SK-N-SH (cell line): Measurements from ENCODE around the gene MTUS2.

Source experiments
- CHD2 ChIP-seq: fragments of 150-350 bp; IDR thresholded peaks from 2 replicates; pipeline ENCODE4 v1.6.1; 2018; ENCODE audit warnings: low read length; ENCODE audit not compliant: partially characterized antibody
- EZH2phosphoT487 ChIP-seq: fragments of 200-600 bp; sonication (generic); IDR thresholded peaks from 2 replicates; pipeline ENCODE4 v1.6.1; 2017; ENCODE audit warnings: low read depth, mixed run types, mild to moderate bottlenecking, antibody characterized with exemption, moderate library complexity, borderline replicate concordance
- FOSL2 ChIP-seq: IDR thresholded peaks from 2 replicates; pipeline ENCODE4 v1.4.0; 2012; ENCODE audit warnings: low read depth, mild to moderate bottlenecking, moderate library complexity, borderline replicate concordance
- MEF2A ChIP-seq: IDR thresholded peaks from 2 replicates; pipeline ENCODE4 v1.4.0; 2012; ENCODE audit warnings: low read depth, borderline replicate concordance
- MXI1 ChIP-seq: IDR thresholded peaks from 2 replicates; pipeline ENCODE4 v1.6.1; 2012; ENCODE audit warnings: mild to moderate bottlenecking, low read depth, low read length, improper control_type of control experiment
- NFIC ChIP-seq: IDR thresholded peaks from 2 replicates; pipeline ENCODE4 v1.4.0; 2012; ENCODE audit warnings: borderline replicate concordance
- TF ChIP-seq, protein P1 (sequence below): fragments of 150-350 bp; IDR thresholded peaks from 2 replicates; pipeline ENCODE4 v1.6.1; 2017; ENCODE audit warnings: antibody characterized with exemption, low read length, low read depth, borderline replicate concordance
- TF ChIP-seq, protein P2 (sequence below): fragments of 200-600 bp; sonication (generic); IDR thresholded peaks from 2 replicates; pipeline ENCODE4 v1.6.1; 2017; ENCODE audit warnings: antibody characterized with exemption, mild to moderate bottlenecking, moderate library complexity
- TF ChIP-seq, protein P3 (sequence below): IDR thresholded peaks from 2 replicates; pipeline ENCODE4 v1.6.1; 2012; ENCODE audit warnings: mild to moderate bottlenecking, low read depth, low read length, moderate library complexity

DNA sequence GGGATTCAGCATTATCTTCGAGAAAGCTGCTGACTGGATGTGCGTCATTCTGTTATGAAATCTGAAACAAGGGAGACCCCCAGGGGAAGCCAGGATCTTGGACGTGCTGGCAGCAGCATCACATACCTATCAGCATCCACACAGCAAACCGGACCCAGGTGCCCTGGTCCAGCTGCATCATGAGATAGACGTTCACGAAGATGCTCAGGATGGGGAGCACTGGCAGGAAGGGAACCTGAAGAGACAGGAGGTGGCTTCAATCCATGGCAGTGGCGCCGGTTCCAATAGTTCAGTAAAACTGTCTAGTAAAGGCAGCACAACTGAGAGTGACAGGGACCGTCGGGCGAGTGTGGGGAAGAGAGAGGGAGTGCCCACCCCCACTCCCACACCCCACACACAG, 695.9 kb downstream of the MTUS2 start:
- no peak for TF ChIP-seq CHD2
- no peak for TF ChIP-seq MXI1
- no peak for TF ChIP-seq NFIC
- no peak for TF ChIP-seq FOSL2
- TF ChIP-seq, protein P1, sequence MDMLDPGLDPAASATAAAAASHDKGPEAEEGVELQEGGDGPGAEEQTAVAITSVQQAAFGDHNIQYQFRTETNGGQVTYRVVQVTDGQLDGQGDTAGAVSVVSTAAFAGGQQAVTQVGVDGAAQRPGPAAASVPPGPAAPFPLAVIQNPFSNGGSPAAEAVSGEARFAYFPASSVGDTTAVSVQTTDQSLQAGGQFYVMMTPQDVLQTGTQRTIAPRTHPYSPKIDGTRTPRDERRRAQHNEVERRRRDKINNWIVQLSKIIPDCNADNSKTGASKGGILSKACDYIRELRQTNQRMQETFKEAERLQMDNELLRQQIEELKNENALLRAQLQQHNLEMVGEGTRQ = no peak
- TF ChIP-seq, protein P2, sequence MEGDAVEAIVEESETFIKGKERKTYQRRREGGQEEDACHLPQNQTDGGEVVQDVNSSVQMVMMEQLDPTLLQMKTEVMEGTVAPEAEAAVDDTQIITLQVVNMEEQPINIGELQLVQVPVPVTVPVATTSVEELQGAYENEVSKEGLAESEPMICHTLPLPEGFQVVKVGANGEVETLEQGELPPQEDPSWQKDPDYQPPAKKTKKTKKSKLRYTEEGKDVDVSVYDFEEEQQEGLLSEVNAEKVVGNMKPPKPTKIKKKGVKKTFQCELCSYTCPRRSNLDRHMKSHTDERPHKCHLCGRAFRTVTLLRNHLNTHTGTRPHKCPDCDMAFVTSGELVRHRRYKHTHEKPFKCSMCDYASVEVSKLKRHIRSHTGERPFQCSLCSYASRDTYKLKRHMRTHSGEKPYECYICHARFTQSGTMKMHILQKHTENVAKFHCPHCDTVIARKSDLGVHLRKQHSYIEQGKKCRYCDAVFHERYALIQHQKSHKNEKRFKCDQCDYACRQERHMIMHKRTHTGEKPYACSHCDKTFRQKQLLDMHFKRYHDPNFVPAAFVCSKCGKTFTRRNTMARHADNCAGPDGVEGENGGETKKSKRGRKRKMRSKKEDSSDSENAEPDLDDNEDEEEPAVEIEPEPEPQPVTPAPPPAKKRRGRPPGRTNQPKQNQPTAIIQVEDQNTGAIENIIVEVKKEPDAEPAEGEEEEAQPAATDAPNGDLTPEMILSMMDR = no peak
- TF ChIP-seq, protein P3, sequence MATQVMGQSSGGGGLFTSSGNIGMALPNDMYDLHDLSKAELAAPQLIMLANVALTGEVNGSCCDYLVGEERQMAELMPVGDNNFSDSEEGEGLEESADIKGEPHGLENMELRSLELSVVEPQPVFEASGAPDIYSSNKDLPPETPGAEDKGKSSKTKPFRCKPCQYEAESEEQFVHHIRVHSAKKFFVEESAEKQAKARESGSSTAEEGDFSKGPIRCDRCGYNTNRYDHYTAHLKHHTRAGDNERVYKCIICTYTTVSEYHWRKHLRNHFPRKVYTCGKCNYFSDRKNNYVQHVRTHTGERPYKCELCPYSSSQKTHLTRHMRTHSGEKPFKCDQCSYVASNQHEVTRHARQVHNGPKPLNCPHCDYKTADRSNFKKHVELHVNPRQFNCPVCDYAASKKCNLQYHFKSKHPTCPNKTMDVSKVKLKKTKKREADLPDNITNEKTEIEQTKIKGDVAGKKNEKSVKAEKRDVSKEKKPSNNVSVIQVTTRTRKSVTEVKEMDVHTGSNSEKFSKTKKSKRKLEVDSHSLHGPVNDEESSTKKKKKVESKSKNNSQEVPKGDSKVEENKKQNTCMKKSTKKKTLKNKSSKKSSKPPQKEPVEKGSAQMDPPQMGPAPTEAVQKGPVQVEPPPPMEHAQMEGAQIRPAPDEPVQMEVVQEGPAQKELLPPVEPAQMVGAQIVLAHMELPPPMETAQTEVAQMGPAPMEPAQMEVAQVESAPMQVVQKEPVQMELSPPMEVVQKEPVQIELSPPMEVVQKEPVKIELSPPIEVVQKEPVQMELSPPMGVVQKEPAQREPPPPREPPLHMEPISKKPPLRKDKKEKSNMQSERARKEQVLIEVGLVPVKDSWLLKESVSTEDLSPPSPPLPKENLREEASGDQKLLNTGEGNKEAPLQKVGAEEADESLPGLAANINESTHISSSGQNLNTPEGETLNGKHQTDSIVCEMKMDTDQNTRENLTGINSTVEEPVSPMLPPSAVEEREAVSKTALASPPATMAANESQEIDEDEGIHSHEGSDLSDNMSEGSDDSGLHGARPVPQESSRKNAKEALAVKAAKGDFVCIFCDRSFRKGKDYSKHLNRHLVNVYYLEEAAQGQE = no peak
- no peak for TF ChIP-seq EZH2phosphoT487
- TF ChIP-seq MEF2A = no peak
